GM12892 (cell line): Measurements from ENCODE around the gene WDR64.

Source experiments
- POLR2A ChIP-seq: IDR thresholded peaks from 2 replicates; pipeline ENCODE4 v1.6.1; 2011; ENCODE audit warnings: low read depth, low read length, control low read depth
- POLR2AphosphoS5 ChIP-seq: IDR thresholded peaks from 2 replicates; pipeline ENCODE4 v1.6.1; 2011; ENCODE audit warnings: low read depth, low read length, control low read depth
- TAF1 ChIP-seq: IDR thresholded peaks from 2 replicates; pipeline ENCODE4 v1.6.1; 2011; ENCODE audit warnings: low read depth, mild to moderate bottlenecking, control low read depth, low read length, borderline replicate concordance

DNA sequence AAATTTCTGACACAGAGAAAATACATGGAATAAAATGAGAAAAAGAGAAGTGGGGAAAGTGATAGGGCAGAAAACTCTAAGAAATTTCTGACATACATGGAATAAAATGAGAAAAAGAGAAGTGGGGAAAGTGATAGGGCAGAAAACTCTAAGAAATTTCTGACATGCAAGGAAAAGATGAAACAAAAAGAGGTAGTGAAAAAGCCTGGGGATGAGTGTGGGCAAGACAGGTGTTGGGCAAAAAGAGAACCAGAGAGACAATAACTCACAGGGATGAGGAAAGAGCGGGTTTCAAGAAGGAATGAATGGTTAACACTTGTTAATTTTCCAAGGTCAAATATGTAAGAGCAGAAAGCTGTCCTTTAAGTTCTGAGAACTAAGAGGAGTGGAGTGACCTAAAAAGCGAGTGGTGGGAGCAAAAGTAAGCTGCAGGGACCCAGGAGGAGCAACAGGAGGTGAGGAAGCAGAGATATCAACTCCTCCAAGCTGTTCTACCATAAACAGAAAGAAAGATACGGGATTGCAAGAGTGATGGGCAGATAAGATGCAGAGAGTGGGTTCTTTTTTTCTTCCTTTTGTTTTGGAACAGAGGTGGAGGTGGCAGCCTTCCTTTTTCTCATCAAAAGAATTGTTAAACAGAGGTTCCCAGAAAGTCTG, 166.0 kb downstream of the WDR64 start:
- no peak for TF ChIP-seq POLR2AphosphoS5
- no peak for TF ChIP-seq POLR2A
- no peak for TF ChIP-seq TAF1
